Progenitor cell of endocrine pancreas (in vitro differentiated cells): ENCODE results near the gene CHPT1. TPM values are rescaled to one million over a fixed set of nuclear protein-coding genes. Genes with fewer than 3 reads are reported as not detected.

ENCODE experiments used
- DNase-seq: peaks from one replicate; pipeline ENCODE4 v3.0.0; 2021; ENCODE audit warnings: low spot score; ENCODE audit not compliant: unreplicated experiment
- H3K27ac Mint-ChIP-seq: 2 replicates; pipeline ENCODE4 v1.8.0; 2021; ENCODE audit warnings: mild to moderate bottlenecking, moderate library complexity, mixed read lengths
- H3K27me3 Mint-ChIP-seq: 2 replicates; pipeline ENCODE4 v1.8.0; 2021; ENCODE audit warnings: mixed read lengths
- H3K36me3 Mint-ChIP-seq: 2 replicates; pipeline ENCODE4 v1.8.0; 2022; ENCODE audit warnings: mixed read lengths; ENCODE audit not compliant: insufficient read depth
- H3K4me1 Mint-ChIP-seq: 2 replicates; pipeline ENCODE4 v1.8.0; 2021; ENCODE audit warnings: low read depth, mixed read lengths
- H3K4me3 Mint-ChIP-seq: 2 replicates; pipeline ENCODE4 v1.8.0; 2021; ENCODE audit warnings: low read depth, mild to moderate bottlenecking, moderate library complexity, mixed read lengths
- H3K9me3 Mint-ChIP-seq: 2 replicates; pipeline ENCODE4 v1.8.0; 2021; ENCODE audit warnings: low read depth, mixed read lengths
- CTCF ChIP-seq: fragments of 200-600 bp; sonication (generic); IDR thresholded peaks from one replicate; pipeline ENCODE4 v1.5.0; 2021; ENCODE audit warnings: antibody characterized with exemption, mild to moderate bottlenecking; ENCODE audit not compliant: unreplicated experiment
- total RNA-seq: library from RNA; stranded (reverse); gene quantifications from 2 replicates; pipeline ENCODE4 v1.2.1, GENCODE V29; 2021

Gene CHPT1
- total RNA-seq, 1 donor from 2014 or later: 15.2 TPM

GRCh38 chr12:101743724-101744472 is 46.5 kb downstream of the CHPT1 start:
- peaks cover 4% of the 10 kb centered on the region for H3K4me1 Mint-ChIP-seq
- TF ChIP-seq CTCF: no peak
- H3K4me3 Mint-ChIP-seq: no peak overlapping the region
- DNase-seq: no peak
- no peaks in the 10 kb centered on the region for H3K9me3 Mint-ChIP-seq
- H3K27me3 Mint-ChIP-seq: no peaks in the 10 kb centered on the region
- no peak overlapping the region for H3K27ac Mint-ChIP-seq
- H3K36me3 Mint-ChIP-seq: peaks cover 12% of the 10 kb centered on the region

GRCh38 chr12:101745481-101745880 is 48.0 kb downstream of the CHPT1 start:
- Mint-ChIP-seq H3K9me3 (no peaks in the 10 kb centered on the region), H3K36me3 (peaks cover 10% of the 10 kb centered on the region), H3K27me3 (no peaks in the 10 kb centered on the region), H3K27ac (no peak overlapping the region), H3K4me1 (peaks cover 8% of the 10 kb centered on the region), H3K4me3 (no peak overlapping the region)
- TF ChIP-seq CTCF: no peak
- no peak for DNase-seq

- TF ChIP-seq CTCF: no peak
- Mint-ChIP-seq H3K36me3 (peaks cover 10% of the 10 kb centered on the region), H3K27me3 (no peaks in the 10 kb centered on the region), H3K27ac (no peak overlapping the region), H3K4me1 (peaks cover 8% of the 10 kb centered on the region), H3K9me3 (no peaks in the 10 kb centered on the region), H3K4me3 (no peak overlapping the region)
- no peak for DNase-seq
These were observed 48.8 kb downstream of the CHPT1 start for GRCh38 chr12:101746196-101746595.

- Mint-ChIP-seq H3K27ac (no peak overlapping the region), H3K27me3 (no peaks in the 10 kb centered on the region), H3K4me3 (no peak overlapping the region), H3K4me1 (peaks cover 8% of the 10 kb centered on the region), H3K9me3 (no peaks in the 10 kb centered on the region), H3K36me3 (peaks cover 10% of the 10 kb centered on the region)
- TF ChIP-seq CTCF: no peak
- no peak for DNase-seq
These were observed 49.2 kb downstream of the CHPT1 start for GRCh38 chr12:101746661-101747060.

GRCh38 chr12:101747697-101748096 is 50.3 kb downstream of the CHPT1 start:
- H3K36me3 Mint-ChIP-seq: peaks cover 12% of the 10 kb centered on the region
- TF ChIP-seq CTCF: no peak
- H3K27me3 Mint-ChIP-seq: no peaks in the 10 kb centered on the region
- no peak overlapping the region for H3K27ac Mint-ChIP-seq
- peaks cover 8% of the 10 kb centered on the region for H3K4me1 Mint-ChIP-seq
- no peaks in the 10 kb centered on the region for H3K9me3 Mint-ChIP-seq
- no peak for DNase-seq
- no peak overlapping the region for H3K4me3 Mint-ChIP-seq
